HEK293T (cell line): ENCODE data around the gene CNKSR2.

ENCODE experiments used
- FOXK2 ChIP-seq: fragments of 450-650 bp; IDR thresholded peaks from 2 replicates; pipeline ENCODE4 v1.6.1; 2016; ENCODE audit warnings: mild to moderate bottlenecking
- NFRKB ChIP-seq: fragments of 450-650 bp; IDR thresholded peaks from 2 replicates; pipeline ENCODE4 v1.6.1; 2016; ENCODE audit warnings: mild to moderate bottlenecking, moderate library complexity
- SP1 ChIP-seq: fragments of 450-650 bp; IDR thresholded peaks from 2 replicates; pipeline ENCODE4 v1.6.1; 2017
- TF ChIP-seq, protein P1 (sequence below): fragments of 450-650 bp; IDR thresholded peaks from 2 replicates; pipeline ENCODE4 v1.6.1; 2016

DNA sequence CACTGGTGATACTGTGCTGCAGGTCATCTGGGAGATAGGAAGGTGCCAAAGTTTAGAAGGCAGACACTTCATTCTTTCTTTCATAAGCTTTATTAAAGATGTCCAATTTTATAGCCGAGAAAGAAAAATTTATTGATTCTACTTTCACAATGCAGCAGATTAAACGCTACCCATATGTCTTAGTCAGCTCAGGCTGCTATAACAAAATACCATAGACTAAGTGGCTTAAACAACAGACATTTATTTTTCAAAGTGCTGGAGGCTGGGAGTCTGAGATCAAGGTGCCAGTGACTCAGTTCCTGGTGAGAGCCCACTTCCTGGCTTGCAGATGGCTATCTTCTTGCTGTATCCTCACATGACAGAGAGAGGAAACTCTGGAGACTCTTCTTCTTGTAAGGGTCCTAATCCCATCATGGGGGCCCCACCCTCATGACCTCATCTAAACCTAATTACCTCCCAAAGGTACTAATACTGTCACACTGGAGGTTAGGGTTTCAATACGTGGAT is 317.3 kb downstream of the CNKSR2 start:
- TF ChIP-seq, protein P1, sequence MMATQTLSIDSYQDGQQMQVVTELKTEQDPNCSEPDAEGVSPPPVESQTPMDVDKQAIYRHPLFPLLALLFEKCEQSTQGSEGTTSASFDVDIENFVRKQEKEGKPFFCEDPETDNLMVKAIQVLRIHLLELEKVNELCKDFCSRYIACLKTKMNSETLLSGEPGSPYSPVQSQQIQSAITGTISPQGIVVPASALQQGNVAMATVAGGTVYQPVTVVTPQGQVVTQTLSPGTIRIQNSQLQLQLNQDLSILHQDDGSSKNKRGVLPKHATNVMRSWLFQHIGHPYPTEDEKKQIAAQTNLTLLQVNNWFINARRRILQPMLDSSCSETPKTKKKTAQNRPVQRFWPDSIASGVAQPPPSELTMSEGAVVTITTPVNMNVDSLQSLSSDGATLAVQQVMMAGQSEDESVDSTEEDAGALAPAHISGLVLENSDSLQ: no peak
- TF ChIP-seq FOXK2: no peak
- no peak for TF ChIP-seq SP1
- no peak for TF ChIP-seq NFRKB
